Bronchial epithelial cell (primary cell): Measurements from ENCODE around the gene POC1A. TPM values are rescaled to one million over a fixed set of nuclear protein-coding genes. Genes with fewer than 3 reads are reported as not detected.
"Not testable (repeated sequence)": the region's sequence is repeated elsewhere in the genome, so short reads cannot be mapped to it uniquely, and the experiment has no call there.

Experiments used
- DNase-seq: peaks from one replicate; pipeline ENCODE4 v3.0.0-alpha.2; 2010; ENCODE audit warnings: low read depth
- FAIRE-seq: peaks from 2 replicates; lab custom pipeline; 2011; peaks lifted over from hg19 to GRCh38; lab: Jason Lieb, UNC
- H3K27me3 ChIP-seq: 2 replicates; pipeline ENCODE4 v1.5.1; 2011; ENCODE audit warnings: low read length; ENCODE audit not compliant: control insufficient read depth, insufficient read depth
- H3K36me3 ChIP-seq: 2 replicates; pipeline ENCODE4 v1.5.1; 2011; ENCODE audit warnings: low read length; ENCODE audit not compliant: control insufficient read depth, insufficient read depth
- H3K4me3 ChIP-seq: 2 replicates; pipeline ENCODE4 v1.5.1; 2011; ENCODE audit warnings: mild to moderate bottlenecking, low read depth, low read length, control low read depth
- CTCF ChIP-seq: IDR thresholded peaks from 2 replicates; pipeline ENCODE4 v1.5.1; 2011; ENCODE audit warnings: mild to moderate bottlenecking, moderate library complexity, low read length, control low read depth, inconsistent platforms; ENCODE audit not compliant: insufficient read depth, severe bottlenecking
- total RNA-seq: library from RNA; depleted of rRNA; stranded (reverse); fragments of >200 nt; gene quantifications from 2 replicates; pipeline ENCODE4 v1.2.1, GENCODE V29; 2014

The POC1A gene
- total RNA-seq, 1 donor from 2014 or later: 1.8 TPM

GRCh38 chr3:52172262-52172757 is 18.1 kb upstream of the POC1A start:
- no peak overlapping the region for H3K4me3 ChIP-seq
- peak; percentile 7 for FAIRE-seq
- H3K36me3 ChIP-seq: no peaks in the 10 kb centered on the region
- no peak for DNase-seq
- no peaks in the 10 kb centered on the region for H3K27me3 ChIP-seq
- TF ChIP-seq CTCF: no peak

- DNase-seq (peak; percentile 75), FAIRE-seq (peak; percentile 36)
- Histone ChIP-seq H3K36me3 (no peaks in the 10 kb centered on the region), H3K4me3 (no peak overlapping the region), H3K27me3 (no peaks in the 10 kb centered on the region)
- TF ChIP-seq CTCF: peak; percentile 31
Observed at GRCh38 chr3:52171514-52172261, 17.5 kb upstream of the POC1A start.

- not testable (repeated sequence) for H3K4me3 ChIP-seq, DNase-seq, H3K27me3 ChIP-seq, H3K36me3 ChIP-seq, FAIRE-seq
Observed at GRCh38 chr3:52170217-52170616, 16.0 kb upstream of the POC1A start.

GRCh38 chr3:52167240-52167639 is 13.0 kb upstream of the POC1A start:
- FAIRE-seq (no peak), DNase-seq (no peak)
- Histone ChIP-seq H3K27me3 (no peaks in the 10 kb centered on the region), H3K4me3 (no peak overlapping the region), H3K36me3 (no peaks in the 10 kb centered on the region)
- TF ChIP-seq CTCF: no peak

GRCh38 chr3:52162250-52162872 is 8.1 kb upstream of the POC1A start:
- Histone ChIP-seq H3K27me3 (no peaks in the 10 kb centered on the region), H3K4me3 (no peak overlapping the region), H3K36me3 (no peaks in the 10 kb centered on the region)
- FAIRE-seq (no peak), DNase-seq (no peak)
- TF ChIP-seq CTCF: no peak

- FAIRE-seq (no peak), DNase-seq (no peak)
- Histone ChIP-seq H3K36me3 (no peaks in the 10 kb centered on the region), H3K27me3 (no peaks in the 10 kb centered on the region), H3K4me3 (no peak overlapping the region)
- no peak for TF ChIP-seq CTCF
Observed at GRCh38 chr3:52159503-52159902, 5.3 kb upstream of the POC1A start.
